CD4-positive, alpha-beta memory T cell (primary cell): ENCODE measurements around the gene POLG2. TPM values are rescaled to one million over a fixed set of nuclear protein-coding genes. Genes with fewer than 3 reads are reported as not detected.
A peak's percentile ranks its signal among the peaks of the same experiment; 100 is the strongest.

Source experiments
- CTCF ChIA-PET: fragments of 350-600 bp; sonication (Branson Sonifier 250); formaldehyde crosslinking; loops from one replicate; lab custom pipeline; 2021; ENCODE audit warnings: inconsistent platforms; ENCODE audit not compliant: partially characterized antibody; lab: Charles Lee
- POLR2A ChIA-PET: fragments of 350-600 bp; sonication (Branson Sonifier 250); formaldehyde crosslinking; loops from one replicate; lab custom pipeline; 2021; ENCODE audit not compliant: partially characterized antibody; lab: Charles Lee
- DNase-seq, 5 donors: peaks; one replicate each; pipeline versions ENCODE4 v3.0.0 to v3.0.0-alpha.2; 2020 to 2022; ENCODE audit warnings: mixed read lengths in 1 of 5
- H3K27ac ChIP-seq: one replicate; pipeline ENCODE4 v1.7.0; 2013; ENCODE audit warnings: low read depth, low read length
- H3K27me3 ChIP-seq: 2 replicates; pipeline ENCODE4 v1.7.0; 2013; ENCODE audit warnings: mild to moderate bottlenecking, low read length, moderate library complexity; ENCODE audit not compliant: insufficient read depth
- H3K36me3 ChIP-seq: 2 replicates; pipeline ENCODE4 v1.7.0; 2013; ENCODE audit warnings: mild to moderate bottlenecking, low read length, moderate library complexity; ENCODE audit not compliant: insufficient read depth
- H3K4me1 ChIP-seq: 2 replicates; pipeline ENCODE4 v1.7.0; 2013; ENCODE audit warnings: mild to moderate bottlenecking, low read length, moderate library complexity; ENCODE audit not compliant: insufficient read depth
- H3K4me3 ChIP-seq, 2 donors: one replicate each; pipeline ENCODE4 v1.7.0; 2013; ENCODE audit warnings: low read length in 2 of 2, mild to moderate bottlenecking in 1 of 2
- H3K9me3 ChIP-seq, 2 donors: one replicate each; pipeline ENCODE4 v1.7.0; 2013; ENCODE audit warnings: low read length in 2 of 2, control low read depth in 1 of 2; ENCODE audit not compliant: control insufficient read depth in 1 of 2
- H3K27ac Mint-ChIP-seq, 7 donors: one replicate each; pipeline ENCODE4 v1.8.0; 2020 to 2021; ENCODE audit warnings: mixed read lengths in 7 of 7, mild to moderate bottlenecking in 6 of 7, inconsistent platforms in 3 of 7, moderate library complexity in 3 of 7
- H3K27me3 Mint-ChIP-seq, 2 donors: one replicate each; pipeline ENCODE4 v1.8.0; 2020 to 2021; ENCODE audit warnings: mixed read lengths in 2 of 2
- H3K36me3 Mint-ChIP-seq, 2 donors: one replicate each; pipeline ENCODE4 v1.8.0; 2020 to 2021; ENCODE audit warnings: mixed read lengths in 2 of 2, inconsistent platforms in 1 of 2, mild to moderate bottlenecking in 1 of 2
- H3K4me1 Mint-ChIP-seq, 4 donors: one replicate each; pipeline ENCODE4 v1.8.0; 2020 to 2021; ENCODE audit warnings: mixed read lengths in 4 of 4, mild to moderate bottlenecking in 1 of 4
- H3K4me3 Mint-ChIP-seq, 8 donors: one replicate each; pipeline ENCODE4 v1.8.0; 2020 to 2021; ENCODE audit warnings: mixed read lengths in 8 of 8, mild to moderate bottlenecking in 7 of 8, moderate library complexity in 6 of 8, inconsistent platforms in 3 of 8
- H3K9me3 Mint-ChIP-seq, 8 donors: one replicate each; pipeline ENCODE4 v1.8.0; 2020 to 2021; ENCODE audit warnings: mixed read lengths in 8 of 8, mild to moderate bottlenecking in 5 of 8, inconsistent platforms in 3 of 8, moderate library complexity in 1 of 8
- intact Hi-C: fragments of 100-400 bp; cut with micrococcal nuclease; formaldehyde crosslinking; loops from one replicate; pipeline ENCODE4 v1.15.1; 2023
- polyA plus RNA-seq, 2 donors: library from polyadenylated mRNA; unstranded; fragments of 300-500 nt; fragmentation: Illumina TruSeq; gene quantifications; one replicate each; pipeline ENCODE4 v1.2.3, GENCODE V29; 2021
- total RNA-seq, 2 experiments: library from RNA; stranded (reverse); gene quantifications; one replicate each; pipeline ENCODE4 v1.2.3, GENCODE V29; 2021

The POLG2 gene
- total and polyA plus RNA-seq, 4 experiments from 2014 or later, result 3.0 to 60.0 (median 32.1) TPM

DNA sequence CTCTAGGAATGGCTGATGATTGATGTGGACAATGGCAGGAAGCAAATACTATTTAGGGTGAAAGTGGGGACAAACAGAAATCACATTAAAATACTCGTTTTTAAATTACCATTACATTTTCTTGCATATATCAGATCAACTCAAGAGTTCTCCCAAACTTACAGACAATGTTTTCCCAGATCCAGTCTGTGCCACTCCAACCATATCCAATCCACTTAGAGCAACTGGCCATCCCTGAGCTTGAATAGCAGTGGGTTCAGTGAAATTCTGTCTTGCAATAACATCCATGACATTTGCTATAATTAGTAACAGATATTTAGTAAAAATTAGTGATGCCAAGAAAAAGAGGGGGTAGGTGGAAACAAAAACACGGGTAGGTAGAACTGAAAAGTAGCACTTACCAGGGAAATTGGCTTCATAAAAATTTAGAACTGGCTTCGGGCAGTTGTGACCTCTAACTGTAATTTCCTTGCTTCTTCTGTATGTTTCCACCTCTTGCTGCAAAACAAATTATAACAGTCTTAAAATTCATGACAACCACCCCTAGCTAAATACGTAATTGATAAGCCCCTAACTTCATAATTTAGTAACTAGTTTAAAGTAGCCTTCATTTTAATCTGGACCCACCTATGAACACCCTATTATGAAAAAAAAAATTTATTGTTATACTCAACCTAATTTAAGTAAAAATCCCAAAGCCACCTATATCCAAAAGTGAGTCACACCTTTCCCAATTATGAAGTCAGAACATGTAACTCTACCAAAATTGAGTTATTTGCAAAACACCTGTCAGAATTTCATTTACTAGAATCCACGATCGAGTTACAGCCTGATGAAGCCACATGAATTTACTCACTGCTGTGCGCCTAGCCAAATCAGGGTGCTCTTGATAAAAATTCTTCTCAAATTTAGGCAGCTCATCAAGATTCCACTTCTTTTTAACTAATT, 7.2 kb upstream of the POLG2 start:
- DNase-seq, result peak in 1 of 5 donors; percentile 17
- peaks cover 65 to 85% of the 10 kb centered on the region in 2 donors for H3K36me3 Mint-ChIP-seq
- H3K4me1 Mint-ChIP-seq, result peaks cover 54 to 89% (median 67%) of the 10 kb centered on the region in 4 donors
- POLR2A ChIA-PET, result interaction anchor here (1.0 to 7.9 kb wide), 15 partner anchors 8 to 807 kb away, joined by 3 to 330 read pairs (median 29); partner anchors contain the start of genes CCDC47, DDX42, POLG2 and SMURF2
- peak overlapping the region; percentile 98 for H3K27ac ChIP-seq
- intact Hi-C loops, result loop anchor here (2.0 to 10.0 kb wide), 3 partner anchors 145 to 799 kb away; partner anchors contain the start of genes LIMD2 and SMARCD2
- H3K27ac Mint-ChIP-seq, result peak overlapping the region; percentile 97 to 100 (median 100)
- H3K36me3 ChIP-seq, result peaks cover 62% of the 10 kb centered on the region
- CTCF ChIA-PET, result interaction anchor here (0.6 to 6.2 kb wide), 4 partner anchors 11 to 132 kb away, joined by 3 to 62 read pairs (median 4); no protein-coding TSS in a partner anchor
- H3K4me3 ChIP-seq, result peak overlapping the region; percentile 67 to 97
- H3K9me3 Mint-ChIP-seq, result peaks cover 0 to 41% (median under 1%) of the 10 kb centered on the region in 8 donors
- H3K27me3 ChIP-seq, result no peaks in the 10 kb centered on the region
- peak overlapping the region; percentile 95 to 100 (median 100) for H3K4me3 Mint-ChIP-seq
- H3K9me3 ChIP-seq, result no peaks in the 10 kb centered on the region
- peaks cover 68% of the 10 kb centered on the region for H3K4me1 ChIP-seq
- peaks cover 0 to 4% of the 10 kb centered on the region in 2 donors for H3K27me3 Mint-ChIP-seq

DNA sequence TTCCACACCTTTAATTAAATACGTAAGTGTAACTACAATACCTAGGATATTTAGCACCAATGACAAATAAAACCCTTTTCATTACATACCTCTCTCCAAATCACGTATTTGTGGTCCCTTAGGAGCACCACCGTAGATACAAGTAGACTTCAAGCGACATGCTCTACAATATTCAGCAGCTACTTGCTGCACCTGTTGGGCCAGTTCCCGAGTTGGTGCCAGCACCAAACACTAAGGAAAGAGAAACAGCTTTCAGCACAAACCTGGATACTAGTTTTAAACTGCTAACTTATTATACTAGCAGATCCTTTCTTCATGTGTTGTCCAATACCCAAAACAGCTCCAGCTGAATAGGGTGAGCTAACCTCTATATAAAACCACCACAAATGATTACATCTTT, 6.5 kb upstream of the POLG2 start:
- Histone ChIP-seq H3K9me3 (no peaks in the 10 kb centered on the region), H3K36me3 (peaks cover 67% of the 10 kb centered on the region), H3K4me1 (peaks cover 70% of the 10 kb centered on the region), H3K4me3 (no peak overlapping the region), H3K27ac (peak overlapping the region; percentile 98), H3K27me3 (no peaks in the 10 kb centered on the region)
- Mint-ChIP-seq H3K27ac (peak overlapping the region; percentile 53 to 100 (median 91)), H3K4me1 (peaks cover 50 to 93% (median 66%) of the 10 kb centered on the region in 4 donors), H3K9me3 (peaks cover 0 to 41% (median under 1%) of the 10 kb centered on the region in 8 donors), H3K36me3 (peaks cover 65 to 90% of the 10 kb centered on the region in 2 donors), H3K4me3 (peak overlapping the region in 7 of 8 donors; percentile 6 to 99 (median 57)), H3K27me3 (peaks cover 0 to 4% of the 10 kb centered on the region in 2 donors)
- intact Hi-C loops, result loop anchor here (10.0 kb wide), 2 partner anchors 659 to 799 kb away; partner anchors contain the start of genes LIMD2 and SMARCD2
- DNase-seq, result peak in 1 of 5 donors; percentile 9
- ChIA-PET POLR2A (interaction anchor here (1.3 to 7.9 kb wide), 4 partner anchors 12 to 806 kb away, joined by 4 to 110 read pairs (median 43); no protein-coding TSS in a partner anchor), CTCF (interaction anchor here (1.6 to 6.2 kb wide), 2 partner anchors 11 to 83 kb away, joined by 6 to 62 read pairs; no protein-coding TSS in a partner anchor)

DNA sequence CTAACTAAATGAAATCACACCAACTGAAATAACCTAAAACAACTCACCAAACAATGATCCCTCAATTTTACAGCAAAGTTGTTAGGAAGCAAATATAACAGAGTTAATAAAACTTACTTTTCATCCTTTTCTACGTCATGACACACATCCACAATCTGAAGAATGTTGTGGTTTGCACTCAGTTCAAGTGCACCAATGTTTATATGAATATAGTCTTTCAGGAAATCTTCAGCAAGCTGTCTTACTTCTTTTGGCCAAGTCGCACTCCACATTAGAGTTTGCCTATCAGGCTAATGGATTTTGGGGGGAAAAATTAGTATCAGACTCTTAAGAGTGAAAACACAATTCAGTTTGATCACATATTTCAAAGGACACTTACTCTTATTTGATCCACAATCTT, 6.0 kb upstream of the POLG2 start:
- CTCF ChIA-PET, result interaction anchor here (1.6 to 6.2 kb wide), 3 partner anchors 10 to 83 kb away, joined by 5 to 62 read pairs (median 6); no protein-coding TSS in a partner anchor
- H3K4me1 ChIP-seq, result peaks cover 70% of the 10 kb centered on the region
- H3K27me3 Mint-ChIP-seq, result peaks cover 0 to 4% of the 10 kb centered on the region in 2 donors
- peak in 1 of 5 donors; percentile 10 for DNase-seq
- H3K27ac ChIP-seq, result peak overlapping the region; percentile 98
- peaks cover 65 to 94% of the 10 kb centered on the region in 2 donors for H3K36me3 Mint-ChIP-seq
- H3K9me3 Mint-ChIP-seq, result peaks cover 0 to 41% (median under 1%) of the 10 kb centered on the region in 8 donors
- H3K9me3 ChIP-seq, result no peaks in the 10 kb centered on the region
- intact Hi-C loops, result loop anchor here (10.0 kb wide), 2 partner anchors 658 to 798 kb away; partner anchors contain the start of genes LIMD2 and SMARCD2
- H3K27me3 ChIP-seq, result no peaks in the 10 kb centered on the region
- POLR2A ChIA-PET, result interaction anchor here (1.3 to 7.9 kb wide), 2 partner anchors 12 to 806 kb away, joined by 4 to 110 read pairs; no protein-coding TSS in a partner anchor
- peak overlapping the region; percentile 10 to 100 (median 91) for H3K27ac Mint-ChIP-seq
- H3K36me3 ChIP-seq, result peaks cover 71% of the 10 kb centered on the region
- H3K4me3 ChIP-seq, result no peak overlapping the region
- H3K4me3 Mint-ChIP-seq, result peak overlapping the region in 7 of 8 donors; percentile 12 to 66 (median 57)
- H3K4me1 Mint-ChIP-seq, result peaks cover 53 to 93% (median 67%) of the 10 kb centered on the region in 4 donors

DNA sequence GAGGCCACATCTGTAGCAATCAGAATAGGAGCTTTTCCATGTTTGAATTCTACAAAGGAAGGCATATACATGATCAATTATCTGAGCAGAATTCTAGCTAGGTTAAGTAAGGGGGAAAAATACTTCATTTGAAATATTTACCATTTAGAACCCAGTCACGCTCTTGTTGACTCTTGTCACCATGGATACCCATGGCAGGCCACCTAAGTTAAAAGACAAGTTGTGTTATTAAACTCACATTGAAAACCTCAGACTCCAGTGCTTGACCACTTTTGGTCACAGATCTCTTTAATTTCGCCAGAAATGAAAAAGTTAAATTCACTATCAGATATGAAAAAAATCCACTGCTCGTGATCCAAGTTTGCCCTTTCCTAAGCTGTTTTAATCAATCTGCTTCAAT, 5.2 kb upstream of the POLG2 start:
- H3K36me3 ChIP-seq, result peaks cover 71% of the 10 kb centered on the region
- no peak overlapping the region for H3K4me3 ChIP-seq
- no peaks in the 10 kb centered on the region for H3K9me3 ChIP-seq
- Mint-ChIP-seq H3K9me3 (peaks cover 0 to 44% (median under 1%) of the 10 kb centered on the region in 8 donors), H3K4me1 (peaks cover 51 to 94% (median 68%) of the 10 kb centered on the region in 4 donors), H3K27me3 (peaks cover 0 to 4% of the 10 kb centered on the region in 2 donors), H3K36me3 (peaks cover 65 to 95% of the 10 kb centered on the region in 2 donors), H3K4me3 (peak overlapping the region in 5 of 8 donors; percentile 34 to 66 (median 35)), H3K27ac (peak overlapping the region; percentile 16 to 99 (median 81))
- intact Hi-C loops, result loop anchor here (10.0 kb wide), 2 partner anchors 657 to 797 kb away; partner anchors contain the start of genes LIMD2 and SMARCD2
- H3K27ac ChIP-seq, result peak overlapping the region; percentile 98
- no peaks in the 10 kb centered on the region for H3K27me3 ChIP-seq
- DNase-seq, result peak in 1 of 5 donors; percentile 18
- peaks cover 73% of the 10 kb centered on the region for H3K4me1 ChIP-seq
- POLR2A ChIA-PET, result interaction anchor here (7.9 kb wide), 1 partner anchor 11 kb away, joined by 110 read pairs; no protein-coding TSS in a partner anchor
- CTCF ChIA-PET, result interaction anchor here (0.5 to 6.2 kb wide), 4 partner anchors 9 to 474 kb away, joined by 3 to 62 read pairs (median 4); no protein-coding TSS in a partner anchor

DNA sequence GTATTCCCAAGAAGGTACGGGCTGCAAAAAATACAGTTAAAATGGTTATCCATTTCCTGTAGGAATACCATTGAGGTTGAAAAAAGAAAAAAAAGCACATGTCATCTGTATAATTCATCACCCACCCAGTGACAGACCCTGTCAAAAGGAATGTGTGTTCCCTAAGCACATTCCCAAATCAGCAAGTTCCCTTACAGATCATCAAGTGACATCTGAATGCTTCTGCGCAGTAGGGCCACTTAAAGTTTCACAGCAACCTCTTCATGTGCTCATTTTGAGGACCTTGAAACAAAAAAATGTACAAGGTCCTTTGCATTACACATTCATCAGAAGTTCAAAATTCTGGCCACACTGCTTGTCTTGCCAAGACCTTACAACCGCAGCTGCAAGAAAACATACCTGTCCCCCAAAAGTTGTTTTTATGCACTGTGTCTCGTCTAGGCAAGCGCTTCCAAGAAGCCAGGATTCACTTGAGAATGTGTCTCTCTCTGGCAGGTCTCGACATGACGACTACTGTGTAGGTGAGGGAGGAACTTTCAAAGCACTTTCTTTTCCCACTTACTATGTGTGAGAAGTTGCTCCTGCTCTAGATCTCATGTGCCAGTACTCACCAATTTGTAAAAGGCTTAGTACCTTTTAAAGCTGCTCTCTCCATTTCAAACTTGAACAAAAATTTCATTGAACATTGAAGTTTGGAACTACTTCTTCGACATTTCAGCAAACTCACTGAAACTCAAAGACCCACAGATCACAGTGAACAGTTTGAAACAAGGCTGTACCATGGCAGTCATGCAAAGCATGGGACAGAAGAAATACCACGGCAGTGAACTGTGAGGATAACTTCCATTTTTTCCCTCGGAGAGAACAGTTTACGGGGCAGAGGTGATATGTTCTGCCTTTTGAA, 4.3 kb upstream of the POLG2 start:
- POLR2A ChIA-PET, result interaction anchor here (0.9 to 7.9 kb wide), 3 partner anchors 10 to 81 kb away, joined by 3 to 110 read pairs (median 3); no protein-coding TSS in a partner anchor

More for the DNA sequence above, 4.3 kb upstream of the POLG2 start:
- Histone ChIP-seq H3K27me3 (no peaks in the 10 kb centered on the region), H3K9me3 (no peaks in the 10 kb centered on the region), H3K27ac (no peak overlapping the region), H3K4me3 (no peak overlapping the region), H3K4me1 (peaks cover 75% of the 10 kb centered on the region), H3K36me3 (peaks cover 71% of the 10 kb centered on the region)
- H3K9me3 Mint-ChIP-seq, result peaks cover 0 to 45% (median under 1%) of the 10 kb centered on the region in 8 donors
- H3K27ac Mint-ChIP-seq, result peak overlapping the region; percentile 5 to 99 (median 84)
- DNase-seq, result peak in 4 of 5 donors; percentile 15 to 25 (median 24)
- H3K27me3 Mint-ChIP-seq, result peaks cover 0 to 2% of the 10 kb centered on the region in 2 donors
- CTCF ChIA-PET, result interaction anchor here (0.6 to 6.2 kb wide), 4 partner anchors 8 to 587 kb away, joined by 3 to 62 read pairs (median 4); no protein-coding TSS in a partner anchor
- H3K4me3 Mint-ChIP-seq, result peak overlapping the region in 5 of 8 donors; percentile 5 to 66 (median 26)
- H3K36me3 Mint-ChIP-seq, result peaks cover 65 to 97% of the 10 kb centered on the region in 2 donors
- intact Hi-C loops, result loop anchor here (10.0 kb wide), 2 partner anchors 656 to 796 kb away; partner anchors contain the start of genes LIMD2 and SMARCD2
- H3K4me1 Mint-ChIP-seq, result peaks cover 55 to 95% (median 74%) of the 10 kb centered on the region in 4 donors
